KBM-7 (cell line): ENCODE results near the gene CLDND2.

Experiments used
- DNase-seq: peaks from one replicate; pipeline ENCODE4 v3.0.0-alpha.2; 2015
- in situ Hi-C: fragments of 300-500 bp; cut with MboI; formaldehyde crosslinking; loops from 2 replicates; pipeline ENCODE4 v1.14.3; 2020; ENCODE audit warnings: low sequenced_read_pairs, low pct_unique_long_range_greater_than_20kb, mixed read lengths

The CLDND2 gene

GRCh38 chr19:51338563-51339312 is 30.1 kb downstream of the CLDND2 start:
- in situ Hi-C loops: no loop called here
- peak; percentile 88 for DNase-seq

DNA sequence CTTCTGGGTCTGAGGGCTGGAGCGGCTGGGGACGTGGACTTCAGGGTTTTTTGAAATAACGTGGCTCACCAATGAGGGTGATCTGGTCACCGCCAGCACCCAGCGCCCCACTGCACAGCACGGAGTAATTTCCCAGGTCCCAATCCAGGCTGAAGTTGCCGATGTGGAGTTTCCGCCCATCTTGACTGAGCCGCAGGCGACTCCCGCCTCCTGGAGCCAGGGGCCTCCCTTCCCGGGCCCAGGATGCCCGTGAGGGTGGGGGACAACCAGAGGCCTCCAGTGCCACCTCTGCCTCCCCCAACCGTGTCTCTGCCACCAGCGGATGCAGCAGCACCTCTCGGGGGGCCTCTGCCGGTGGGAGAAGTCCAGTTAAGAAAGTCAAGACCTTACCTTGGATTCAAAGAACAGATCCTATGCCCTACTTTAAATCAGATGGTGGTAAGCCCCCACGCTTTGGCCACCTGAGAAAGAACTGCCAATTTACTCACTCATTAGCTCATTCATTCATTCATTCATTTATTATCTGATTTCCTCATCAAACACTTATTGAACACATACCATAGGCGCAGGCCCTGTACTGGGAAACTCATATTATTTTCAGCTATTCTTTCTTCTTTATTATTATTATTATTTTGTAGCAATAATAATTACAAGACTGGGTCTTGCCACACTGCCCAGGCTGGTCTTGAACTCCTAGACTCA is 30.8 kb downstream of the CLDND2 start:
- in situ Hi-C loops: no loop called here
- DNase-seq: no peak

- no peak for DNase-seq
- in situ Hi-C loops: no loop called here
These were observed 31.5 kb downstream of the CLDND2 start for GRCh38 chr19:51337141-51337860.

GRCh38 chr19:51333836-51334460 is 34.9 kb downstream of the CLDND2 start:
- DNase-seq: no peak
- in situ Hi-C loops: no loop called here

- no peak for DNase-seq
- in situ Hi-C loops: no loop called here
These were observed 37.1 kb downstream of the CLDND2 start for GRCh38 chr19:51331716-51332115.

- no peak for DNase-seq
- in situ Hi-C loops: no loop called here
These were observed 37.6 kb downstream of the CLDND2 start for GRCh38 chr19:51331193-51331592.

DNA sequence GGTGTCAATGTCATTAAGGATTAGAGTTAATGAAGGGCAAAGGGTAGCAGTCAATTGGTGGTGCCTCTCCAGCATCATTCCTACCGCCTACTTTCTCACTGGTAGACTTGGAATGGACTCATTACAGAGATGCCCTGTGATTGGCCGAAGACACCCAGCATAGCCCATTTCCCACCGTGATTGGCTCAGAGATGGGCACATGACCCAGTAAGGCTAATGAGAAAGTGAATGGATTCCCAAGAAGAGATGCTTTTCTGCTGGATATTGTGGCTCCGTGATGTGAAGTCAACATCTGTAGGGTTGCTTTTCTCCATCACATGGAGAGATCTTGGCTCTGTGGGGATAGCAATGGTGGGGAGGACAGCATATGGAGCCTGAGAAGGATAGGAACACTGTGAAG is 38.4 kb downstream of the CLDND2 start:
- in situ Hi-C loops: no loop called here
- DNase-seq: no peak

GRCh38 chr19:51329411-51329810 is 39.4 kb downstream of the CLDND2 start:
- in situ Hi-C loops: no loop called here
- DNase-seq: no peak

DNA sequence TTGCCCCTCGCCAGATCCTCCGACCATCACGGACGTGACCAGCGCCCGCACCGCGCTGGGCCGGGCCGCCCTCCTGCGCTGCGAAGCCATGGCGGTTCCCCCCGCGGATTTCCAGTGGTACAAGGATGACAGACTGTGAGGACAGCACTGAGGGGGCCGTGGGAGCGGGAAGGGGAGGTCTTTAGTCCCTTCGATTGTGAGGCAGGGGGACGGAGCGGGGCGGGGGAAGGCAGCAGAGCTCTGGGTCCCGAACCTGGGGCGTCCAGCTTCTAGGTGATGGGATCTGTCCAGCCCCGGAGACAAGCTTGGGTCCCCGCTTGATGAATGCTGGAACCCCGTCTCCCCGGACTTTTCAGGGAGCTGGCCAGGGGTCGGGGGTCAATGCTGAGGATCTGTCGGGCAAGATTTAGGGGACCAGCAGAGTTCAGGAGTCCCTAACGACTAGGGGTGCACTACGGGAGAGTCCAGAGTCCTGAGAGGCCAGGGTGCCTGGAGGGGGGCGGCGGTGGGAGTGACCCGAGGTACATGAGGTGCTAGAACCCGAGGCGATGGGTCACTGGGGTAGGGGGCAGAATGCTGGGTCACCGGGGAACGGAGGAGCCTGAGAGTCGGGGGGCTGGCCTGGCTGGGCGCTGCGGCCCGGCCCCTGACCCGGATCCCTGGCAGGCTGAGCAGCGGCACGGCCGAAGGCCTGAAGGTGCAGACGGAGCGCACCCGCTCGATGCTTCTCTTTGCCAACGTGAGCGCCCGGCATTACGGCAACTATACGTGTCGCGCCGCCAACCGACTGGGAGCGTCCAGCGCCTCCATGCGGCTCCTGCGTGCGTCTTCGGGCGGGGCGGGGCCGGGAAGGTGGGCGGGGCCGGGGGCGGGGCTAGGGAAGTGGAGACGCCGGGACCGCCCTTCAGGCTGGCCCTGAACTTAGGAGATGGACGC is 41.5 kb downstream of the CLDND2 start:
- DNase-seq: peak; percentile 42
- in situ Hi-C loops: no loop called here

- in situ Hi-C loops: no loop called here
These were observed 42.4 kb downstream of the CLDND2 start for GRCh38 chr19:51326216-51327065.

GRCh38 chr19:51325161-51325976 is 43.4 kb downstream of the CLDND2 start:
- no peak for DNase-seq
- in situ Hi-C loops: no loop called here

More at GRCh38 chr19:51326216-51327065, 42.4 kb downstream of the CLDND2 start:
- no peak for DNase-seq

- no peak for DNase-seq
- in situ Hi-C loops: no loop called here
These were observed 44.7 kb downstream of the CLDND2 start for GRCh38 chr19:51324167-51324481.

DNA sequence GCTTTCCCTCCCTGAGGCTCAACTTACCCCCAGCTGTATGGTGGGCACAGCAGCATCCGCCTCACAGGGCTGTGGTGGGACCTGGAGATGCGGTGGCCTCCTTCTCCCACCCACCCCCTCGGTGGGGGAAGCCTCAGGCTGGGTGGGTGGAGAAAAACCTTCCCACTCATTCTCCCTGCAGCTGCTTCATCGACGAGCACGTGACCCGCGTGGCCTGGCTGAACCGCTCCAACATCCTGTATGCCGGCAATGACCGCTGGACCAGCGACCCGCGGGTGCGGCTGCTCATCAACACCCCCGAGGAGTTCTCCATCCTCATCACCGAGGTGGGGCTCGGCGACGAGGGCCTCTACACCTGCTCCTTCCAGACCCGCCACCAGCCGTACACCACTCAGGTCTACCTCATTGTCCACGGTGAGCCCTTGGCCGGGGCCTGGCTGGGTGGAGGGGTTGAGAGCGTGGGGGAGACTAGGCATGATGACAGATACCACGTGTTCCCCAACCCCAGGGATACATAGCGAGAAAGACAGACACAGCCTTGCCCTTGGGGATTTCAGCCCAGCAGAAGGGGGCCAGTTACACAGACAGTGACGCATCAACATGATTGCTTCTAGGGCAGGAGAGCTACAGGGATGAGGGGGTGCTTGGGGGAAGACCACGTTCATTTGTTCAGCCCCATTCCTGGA is 45.2 kb downstream of the CLDND2 start:
- in situ Hi-C loops: no loop called here
- DNase-seq: no peak

DNA sequence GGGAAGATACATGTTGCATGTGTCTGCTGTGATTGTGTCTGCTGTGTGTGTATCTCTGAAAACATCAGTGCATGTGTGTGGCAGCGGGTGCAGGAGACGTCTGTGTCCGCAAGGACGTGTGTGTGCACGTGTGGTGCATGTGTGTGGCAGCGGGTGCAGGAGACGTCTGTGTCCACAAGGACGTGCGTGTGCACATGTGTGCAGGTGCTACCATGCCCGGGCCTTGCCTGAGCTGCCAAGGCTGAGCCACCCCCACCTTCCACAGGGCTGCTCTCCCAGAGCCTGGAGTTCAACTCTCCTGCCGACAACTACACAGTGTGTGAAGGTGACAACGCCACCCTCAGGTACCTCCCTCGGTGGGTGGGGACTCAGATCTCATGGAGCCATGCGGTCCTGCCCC is 47.0 kb downstream of the CLDND2 start:
- no peak for DNase-seq
- in situ Hi-C loops: no loop called here

DNA sequence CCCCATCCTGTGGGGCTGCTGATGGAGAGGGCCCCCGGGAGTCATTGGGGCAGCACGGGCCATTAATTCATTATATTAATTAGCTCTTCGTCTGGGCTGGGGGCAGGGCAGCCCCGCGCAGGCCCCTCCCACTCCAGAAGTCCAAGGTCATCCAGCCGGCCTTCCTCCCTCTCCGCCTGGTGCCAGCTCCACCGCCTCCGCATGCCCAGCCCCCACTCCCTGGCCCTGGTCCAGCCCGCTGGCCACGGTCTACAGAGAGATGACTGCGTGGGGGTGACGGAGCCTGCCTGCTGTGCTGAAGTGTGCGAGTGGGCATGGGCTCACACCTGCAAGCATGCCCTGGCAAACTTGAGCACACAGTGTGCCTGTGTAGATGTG is 48.5 kb downstream of the CLDND2 start:
- no peak for DNase-seq
- in situ Hi-C loops: no loop called here

- in situ Hi-C loops: no loop called here
- no peak for DNase-seq
These were observed 49.0 kb downstream of the CLDND2 start for GRCh38 chr19:51319649-51320279.
